Esophagus muscularis mucosa (tissue), 4 donors: ENCODE data around the gene WDR4. TPM values are rescaled to one million over a fixed set of nuclear protein-coding genes. Genes with fewer than 3 reads are reported as not detected.

ENCODE experiments used
- DNase-seq: peaks from one replicate; pipeline ENCODE4 v3.0.0-alpha.2; 2017; ENCODE audit errors: extremely low spot score
- H3K27ac ChIP-seq, 4 donors: fragments of 200-600 bp; sonication (generic); replicated peaks in 1 of 4; 1 replicate in 3 of 4; 2 replicates in 1 of 4; pipeline ENCODE4 v1.5.1; 2016 to 2019; ENCODE audit warnings: mild to moderate bottlenecking in 1 of 4
- H3K27me3 ChIP-seq, 4 donors: fragments of 200-600 bp; sonication (generic); one replicate each; pipeline versions ENCODE4 v1.5.1 to v1.6.0; 2016 to 2019
- H3K36me3 ChIP-seq, 4 donors: fragments of 200-600 bp; sonication (generic); one replicate each; pipeline ENCODE4 v1.5.1; 2016 to 2019
- H3K4me1 ChIP-seq, 4 donors: fragments of 200-600 bp; sonication (generic); one replicate each; pipeline ENCODE4 v1.5.1; 2016 to 2019
- H3K4me3 ChIP-seq, 4 donors: fragments of 200-600 bp; sonication (generic); 1 replicate in 2 of 4; 2 replicates in 2 of 4; pipeline ENCODE4 v1.5.1; 2016 to 2019; ENCODE audit warnings: mild to moderate bottlenecking in 4 of 4, moderate library complexity in 1 of 4
- H3K9me3 ChIP-seq, 4 donors: fragments of 200-600 bp; sonication (generic); 1 replicate in 3 of 4; 2 replicates in 1 of 4; pipeline ENCODE4 v1.5.1; 2016 to 2019
- EP300 ChIP-seq: sonication (generic); formaldehyde crosslinking; IDR thresholded peaks from one replicate; pipeline ENCODE4 v1.6.1; 2017; ENCODE audit warnings: antibody characterized with exemption
- POLR2A ChIP-seq: fragments of 450-650 bp; IDR thresholded peaks from one replicate; pipeline ENCODE4 v1.6.1; 2017; ENCODE audit warnings: antibody characterized with exemption, moderate library complexity, mild to moderate bottlenecking, low read depth
- POLR2AphosphoS5 ChIP-seq, 2 donors: sonication (generic); formaldehyde crosslinking; IDR thresholded peaks; one replicate each; pipeline ENCODE4 v1.6.1; 2017; ENCODE audit warnings: antibody characterized with exemption in 2 of 2
- WGBS: methylation state at CpG from one replicate; pipeline ENCODE4 v1.1.5; 2018; 5-methylcytosine and 5-hydroxymethylcytosine counted together
- intact Hi-C: fragments of 100-400 bp; cut with DNase I; formaldehyde crosslinking; loops from one replicate; pipeline ENCODE4 v1.15.1; 2023
- total RNA-seq, 4 donors: library from RNA; depleted of rRNA; stranded (reverse); fragments of >200 nt; gene quantifications; one replicate each; pipeline versions ENCODE4 v1.1.0 to v1.2.1, GENCODE V29; 2016
- TF ChIP-seq, protein P1 (sequence below), 3 experiments: fragments of 200-600 bp in 2 of 3; fragments of 450-650 bp in 1 of 3; sonication (generic) in 2 of 3; IDR thresholded peaks; one replicate each; pipeline ENCODE4 v1.5.1; 2017 to 2019; ENCODE audit warnings: antibody characterized with exemption in 3 of 3, mild to moderate bottlenecking in 2 of 3, moderate library complexity in 1 of 3

Gene WDR4
- total RNA-seq, 4 donors from 2014 or later, result 5.8 to 10.1 (median 7.0) TPM

DNA sequence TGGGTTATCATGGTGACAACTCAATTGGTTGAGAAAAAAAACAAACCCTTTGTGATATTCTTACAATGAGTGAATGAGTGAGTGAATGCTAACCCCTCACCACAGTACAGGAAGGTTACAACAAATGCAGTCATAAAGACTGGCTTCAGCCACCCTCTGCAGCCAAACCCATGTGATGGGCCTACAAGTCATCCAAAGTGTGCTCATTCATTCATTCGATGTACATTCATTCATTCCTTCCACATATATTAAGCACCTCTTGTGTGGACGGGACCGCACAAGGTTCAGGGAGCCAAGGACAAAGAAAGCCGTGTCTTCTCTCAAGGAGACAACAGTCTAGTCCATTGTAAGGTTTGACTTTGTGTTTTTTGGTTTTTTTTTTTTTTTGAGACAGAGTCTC is 49.4 kb downstream of the WDR4 start:
- no peak overlapping the region for H3K4me3 ChIP-seq
- no peak overlapping the region for H3K27ac ChIP-seq
- no peak for TF ChIP-seq POLR2AphosphoS5 (IDR thresholded peaks at IDR 0.05)
- TF ChIP-seq POLR2A, result no peak
- no peak for TF ChIP-seq EP300
- TF ChIP-seq, protein P1, sequence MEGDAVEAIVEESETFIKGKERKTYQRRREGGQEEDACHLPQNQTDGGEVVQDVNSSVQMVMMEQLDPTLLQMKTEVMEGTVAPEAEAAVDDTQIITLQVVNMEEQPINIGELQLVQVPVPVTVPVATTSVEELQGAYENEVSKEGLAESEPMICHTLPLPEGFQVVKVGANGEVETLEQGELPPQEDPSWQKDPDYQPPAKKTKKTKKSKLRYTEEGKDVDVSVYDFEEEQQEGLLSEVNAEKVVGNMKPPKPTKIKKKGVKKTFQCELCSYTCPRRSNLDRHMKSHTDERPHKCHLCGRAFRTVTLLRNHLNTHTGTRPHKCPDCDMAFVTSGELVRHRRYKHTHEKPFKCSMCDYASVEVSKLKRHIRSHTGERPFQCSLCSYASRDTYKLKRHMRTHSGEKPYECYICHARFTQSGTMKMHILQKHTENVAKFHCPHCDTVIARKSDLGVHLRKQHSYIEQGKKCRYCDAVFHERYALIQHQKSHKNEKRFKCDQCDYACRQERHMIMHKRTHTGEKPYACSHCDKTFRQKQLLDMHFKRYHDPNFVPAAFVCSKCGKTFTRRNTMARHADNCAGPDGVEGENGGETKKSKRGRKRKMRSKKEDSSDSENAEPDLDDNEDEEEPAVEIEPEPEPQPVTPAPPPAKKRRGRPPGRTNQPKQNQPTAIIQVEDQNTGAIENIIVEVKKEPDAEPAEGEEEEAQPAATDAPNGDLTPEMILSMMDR (IDR thresholded peaks at IDR 0.05), result no peak
- intact Hi-C loops, result no loop called here
- H3K36me3 ChIP-seq, result no peaks in the 10 kb centered on the region
- DNase-seq, result no peak
- peaks cover 0 to 7% (median 2%) of the 10 kb centered on the region in 4 donors for H3K4me1 ChIP-seq
- H3K27me3 ChIP-seq, result peaks cover 0 to 72% (median 3%) of the 10 kb centered on the region in 4 donors
- H3K9me3 ChIP-seq, result no peaks in the 10 kb centered on the region
- 96% methylated on average over 4 of the region's 4 CpGs for WGBS

DNA sequence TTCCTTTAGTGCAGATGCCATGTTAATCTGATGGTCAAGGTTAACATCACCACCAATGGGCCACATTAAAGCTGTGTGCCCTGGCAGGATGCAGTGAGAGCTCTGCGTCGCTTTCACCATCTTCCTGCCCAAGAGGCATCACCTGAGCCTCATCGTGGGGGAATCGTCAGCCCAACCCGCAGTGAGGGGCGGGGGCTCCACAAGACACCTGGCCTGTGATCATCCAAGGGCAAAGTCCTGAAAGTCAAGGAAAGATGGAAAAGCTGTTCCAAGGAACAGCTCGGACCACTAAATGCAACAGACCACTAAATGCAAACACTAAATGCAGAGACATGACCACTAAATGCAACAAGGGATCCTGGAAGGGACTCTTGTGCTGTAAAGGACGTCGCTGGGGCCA is 49.9 kb downstream of the WDR4 start:
- TF ChIP-seq POLR2A, result no peak
- Histone ChIP-seq H3K4me1 (peaks cover 0 to 7% (median 2%) of the 10 kb centered on the region in 4 donors), H3K9me3 (no peaks in the 10 kb centered on the region), H3K27me3 (peaks cover 0 to 76% (median 3%) of the 10 kb centered on the region in 4 donors), H3K4me3 (no peak overlapping the region), H3K27ac (no peak overlapping the region), H3K36me3 (no peaks in the 10 kb centered on the region)
- 87% methylated on average over 9 of the region's 9 CpGs for WGBS
- intact Hi-C loops, result no loop called here
- DNase-seq, result no peak

DNA sequence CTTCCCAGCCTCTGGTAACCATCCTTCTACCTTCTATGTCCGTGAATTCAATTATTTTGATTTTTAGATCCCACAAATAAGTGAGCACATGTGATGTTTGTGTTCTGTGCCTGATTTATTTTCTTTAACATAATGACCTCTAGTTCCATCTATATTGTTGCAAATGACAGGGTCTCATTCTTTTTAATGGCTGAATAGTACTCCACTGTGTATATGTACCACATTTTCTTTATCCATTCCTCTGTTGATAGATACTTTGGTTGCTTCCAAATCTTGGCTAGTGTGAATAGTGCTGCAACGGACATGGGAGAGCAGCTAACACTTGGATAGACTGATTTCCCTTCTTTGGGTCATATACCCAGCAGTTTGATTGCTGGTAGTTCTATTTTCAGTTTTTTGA is 51.8 kb downstream of the WDR4 start:
- no peaks in the 10 kb centered on the region for H3K9me3 ChIP-seq
- intact Hi-C loops, result no loop called here
- DNase-seq, result no peak
- no peaks in the 10 kb centered on the region for H3K36me3 ChIP-seq
- H3K4me3 ChIP-seq, result no peak overlapping the region
- WGBS, result 84% methylated on average over 2 of the region's 2 CpGs
- H3K27ac ChIP-seq, result no peak overlapping the region
- H3K27me3 ChIP-seq, result peaks cover 0 to 85% (median 3%) of the 10 kb centered on the region in 4 donors
- TF ChIP-seq POLR2A, result no peak
- TF ChIP-seq, protein P1 (IDR thresholded peaks at IDR 0.05), result no peak
- no peak for TF ChIP-seq EP300
- TF ChIP-seq POLR2AphosphoS5 (IDR thresholded peaks at IDR 0.05), result no peak
- H3K4me1 ChIP-seq, result no peaks in the 10 kb centered on the region

DNA sequence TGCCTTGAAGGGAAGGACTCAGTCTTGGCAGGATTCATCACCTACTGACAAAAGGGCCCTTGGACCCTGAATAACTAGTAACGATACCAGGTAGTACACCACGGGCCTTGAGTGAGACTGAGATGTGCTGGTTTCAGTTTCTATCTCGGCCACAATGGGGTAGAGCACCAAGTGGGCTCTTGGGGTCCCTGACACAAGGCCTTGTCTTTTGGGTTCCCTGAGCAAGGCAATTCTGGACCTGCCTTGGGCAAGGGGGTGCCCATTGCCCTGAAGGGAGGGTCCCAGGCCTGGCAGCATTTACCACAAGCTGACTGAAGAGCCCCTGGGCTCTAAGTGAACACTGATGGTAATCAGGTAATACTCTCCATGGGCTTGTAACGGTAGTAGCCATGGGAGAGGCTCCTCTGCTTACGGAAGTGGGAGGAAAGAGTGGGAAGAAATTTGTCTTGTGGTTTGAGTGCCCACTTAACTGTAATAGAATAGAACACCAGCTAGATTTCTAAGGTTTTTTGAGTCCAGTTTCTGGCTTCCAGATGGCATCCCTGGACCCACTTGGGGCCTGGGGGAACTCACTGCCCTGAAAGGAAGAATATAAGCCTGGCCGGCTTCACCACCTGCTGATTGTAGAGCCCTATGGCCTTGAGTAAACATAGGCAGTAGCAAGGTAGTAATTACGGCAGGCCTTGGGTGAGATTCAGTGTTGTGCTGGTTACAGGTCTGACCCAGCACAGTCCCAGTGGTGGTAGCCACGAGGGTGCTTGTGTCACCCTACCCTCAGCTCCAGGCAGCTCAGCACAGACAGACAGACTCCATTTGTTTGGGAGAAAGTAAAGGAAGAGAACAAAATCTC is 58.5 kb downstream of the WDR4 start:
- DNase-seq, result peak; percentile 80
- H3K4me1 ChIP-seq, result no peaks in the 10 kb centered on the region
- no peak overlapping the region for H3K27ac ChIP-seq
- TF ChIP-seq EP300 (no peak), POLR2AphosphoS5 (IDR thresholded peaks at IDR 0.05) (no peak), POLR2A (no peak)
- TF ChIP-seq, protein P1 (IDR thresholded peaks at IDR 0.05), result no peak
- WGBS, result 88% methylated on average over 7 of the region's 8 CpGs
- H3K27me3 ChIP-seq, result peaks cover 0 to 57% (median 0%) of the 10 kb centered on the region in 4 donors
- no peaks in the 10 kb centered on the region for H3K36me3 ChIP-seq
- no peaks in the 10 kb centered on the region for H3K9me3 ChIP-seq
- intact Hi-C loops, result no loop called here
- H3K4me3 ChIP-seq, result no peak overlapping the region

DNA sequence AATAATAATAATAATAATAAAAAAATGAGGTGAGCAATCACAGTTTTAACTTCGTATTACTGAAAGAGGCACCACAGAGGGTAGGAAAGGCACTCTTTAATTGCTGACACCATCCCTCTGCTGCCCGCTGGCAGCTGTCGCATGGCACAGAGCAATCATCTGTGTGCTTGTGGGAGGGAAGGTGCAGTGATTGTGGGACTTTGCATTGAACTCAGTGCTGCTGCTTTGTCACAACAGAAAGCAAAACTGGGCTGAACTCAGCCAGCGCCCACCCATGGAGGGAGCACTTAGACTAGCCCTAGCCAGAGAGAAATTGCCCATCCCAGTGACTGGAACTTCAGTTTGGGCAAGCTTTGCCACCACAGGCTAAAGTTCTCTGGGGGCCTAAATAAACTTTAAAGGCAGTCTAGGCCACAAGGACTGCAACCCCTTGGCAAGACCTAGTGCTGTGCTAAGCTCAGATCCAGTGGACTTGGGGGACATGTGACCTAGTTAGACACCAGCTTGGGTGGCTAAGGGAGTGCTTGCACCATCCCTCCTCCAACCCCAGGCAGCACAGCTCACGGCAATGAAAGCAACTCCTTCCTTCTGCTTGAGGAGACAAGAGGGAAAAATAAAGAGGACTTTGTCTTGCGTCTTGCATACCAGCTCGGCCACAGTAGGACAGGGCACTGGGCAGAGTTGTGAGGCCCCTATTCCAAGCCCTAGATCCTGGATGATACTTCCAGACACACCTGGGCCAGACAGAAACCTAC is 59.3 kb downstream of the WDR4 start:
- Histone ChIP-seq H3K36me3 (no peaks in the 10 kb centered on the region), H3K27me3 (peaks cover 0 to 52% (median 0%) of the 10 kb centered on the region in 4 donors), H3K4me3 (no peak overlapping the region), H3K4me1 (no peaks in the 10 kb centered on the region), H3K9me3 (no peaks in the 10 kb centered on the region), H3K27ac (no peak overlapping the region)
- DNase-seq, result peak; percentile 31
- intact Hi-C loops, result loop anchor here (5.0 kb wide), 2 partner anchors 168 to 228 kb away; partner anchors contain the start of gene PDE9A
- 90% methylated on average over 7 of the region's 7 CpGs for WGBS
- TF ChIP-seq POLR2A, result no peak
- TF ChIP-seq, protein P1 (IDR thresholded peaks at IDR 0.05), result no peak
- no peak for TF ChIP-seq EP300
- TF ChIP-seq POLR2AphosphoS5 (IDR thresholded peaks at IDR 0.05), result no peak
